Limb (tissue), 2 donors: ENCODE measurements around the gene ABCA1.

Experiments
- DNase-seq, 2 donors: peaks; one replicate each; pipeline ENCODE4 v3.0.0-alpha.2; 2016; ENCODE audit errors: extremely low spot score in 2 of 2

Gene ABCA1

GRCh38 chr9:104765138-104765537, 162.8 kb downstream of the ABCA1 start:
- no peak for DNase-seq

- DNase-seq: peak in 1 of 2 donors; percentile 21
Observed at GRCh38 chr9:104758974-104759373, 169.0 kb downstream of the ABCA1 start.

- no peak for DNase-seq
Observed at GRCh38 chr9:104750185-104750767, 177.7 kb downstream of the ABCA1 start.

- DNase-seq: peak in 1 of 2 donors; percentile 36
Observed at GRCh38 chr9:104748359-104749031, 179.5 kb downstream of the ABCA1 start.

DNA sequence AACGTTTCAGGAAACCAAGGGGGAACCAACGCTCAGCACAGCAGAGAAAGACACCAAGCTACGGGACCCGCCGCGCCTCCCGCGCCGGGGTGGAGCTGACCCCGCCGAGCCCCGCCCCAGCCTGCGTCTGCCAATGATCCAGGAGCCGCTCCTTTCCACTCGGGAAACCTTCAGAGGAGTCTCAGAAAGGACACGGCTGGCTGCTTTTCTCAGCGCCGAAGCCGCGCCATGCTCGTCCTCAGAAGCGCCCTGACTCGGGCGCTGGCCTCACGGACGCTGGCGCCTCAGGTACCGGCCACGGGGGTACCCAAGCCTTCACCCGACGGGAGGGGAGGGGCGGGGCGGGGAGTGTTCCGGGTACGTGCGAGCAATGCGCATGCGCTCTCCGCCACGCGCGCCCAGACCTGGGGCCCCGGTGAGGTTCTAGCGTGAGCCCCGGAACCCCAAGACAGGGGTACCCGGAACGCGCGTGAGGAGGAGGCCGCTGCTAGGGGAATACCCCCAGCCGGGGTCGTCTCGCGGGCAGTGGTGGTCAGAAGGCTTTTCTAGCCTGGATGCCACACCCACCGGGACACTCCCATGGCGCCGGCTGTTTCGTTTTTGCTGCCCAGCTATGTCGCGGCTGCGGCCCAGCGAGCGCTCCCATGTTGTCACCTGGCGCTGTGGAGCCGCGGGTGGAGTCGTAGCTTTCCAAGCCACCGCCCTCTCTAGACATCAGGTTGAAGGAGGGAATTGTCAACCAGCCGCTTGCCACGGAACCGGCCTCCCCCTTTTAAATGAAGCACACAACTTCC, 180.2 kb downstream of the ABCA1 start, which contains the start of gene NIPSNAP3A:
Gene NIPSNAP3A (plus strand): TSS at position 119 of the 794 bp plus-strand sequence. CDS start 110 bp downstream, at position 229.
- DNase-seq: peak; percentile 81 to 92

GRCh38 chr9:104747245-104747564, 180.8 kb downstream of the ABCA1 start:
- DNase-seq: no peak

DNA sequence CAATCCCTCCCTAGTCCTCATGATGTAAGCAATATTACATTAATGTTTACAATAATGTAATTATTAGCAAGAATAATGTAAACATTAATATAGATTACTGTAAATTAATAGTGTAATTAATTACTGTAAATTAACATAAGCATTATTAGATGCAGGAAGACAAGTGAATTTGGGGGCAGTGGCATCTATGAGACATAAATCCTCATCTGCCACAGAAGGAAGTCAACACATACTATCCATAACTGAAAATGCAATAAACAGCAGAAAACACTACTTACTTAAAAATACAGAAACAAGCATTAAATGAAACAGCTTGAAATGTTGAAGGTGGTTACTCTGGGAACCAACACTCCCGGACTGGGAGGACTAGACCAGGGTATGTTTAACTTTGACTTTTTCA, 181.2 kb downstream of the ABCA1 start:
- no peak for DNase-seq

DNA sequence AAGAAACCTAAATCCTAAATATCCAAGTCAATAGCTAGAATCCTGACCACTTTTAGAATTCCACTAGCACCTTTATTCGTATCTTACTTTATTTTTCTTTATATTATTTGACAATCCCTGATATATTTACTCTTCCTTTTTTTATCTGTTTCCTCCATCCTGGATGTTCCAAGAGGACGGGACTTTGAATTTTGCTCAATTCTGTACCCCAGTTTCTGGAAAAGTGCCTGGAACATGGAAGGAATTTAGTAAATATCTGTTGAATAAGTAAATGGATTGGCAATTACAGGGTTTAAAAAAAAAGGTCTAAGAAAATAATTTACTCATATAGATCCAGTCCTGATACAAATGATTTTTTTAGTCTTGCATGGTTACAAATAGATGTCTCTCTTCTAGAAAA, 181.7 kb downstream of the ABCA1 start:
- DNase-seq: no peak

DNA sequence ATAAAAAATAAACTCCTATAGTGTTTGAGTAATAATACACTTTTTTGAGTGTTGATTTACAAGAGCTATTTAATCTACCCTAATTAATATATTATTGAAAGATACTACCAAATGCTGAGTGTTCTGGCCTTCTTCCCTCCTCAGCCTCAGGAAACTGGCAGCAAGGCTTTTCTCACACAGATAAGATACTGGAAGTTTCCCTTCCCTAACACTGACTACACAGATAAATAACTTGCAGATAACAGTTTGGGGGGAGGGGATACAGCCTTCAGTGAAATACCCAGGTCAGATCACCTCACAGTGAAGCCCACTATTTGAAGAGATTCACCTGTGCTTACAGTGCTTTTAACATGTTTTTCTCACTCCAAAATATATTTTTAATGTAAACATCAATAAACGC, 182.1 kb downstream of the ABCA1 start:
- DNase-seq: no peak

- peak; percentile 36 to 78 for DNase-seq
Observed at GRCh38 chr9:104743376-104743985, 184.5 kb downstream of the ABCA1 start.

- DNase-seq: no peak
Observed at GRCh38 chr9:104740621-104741020, 187.3 kb downstream of the ABCA1 start.

- DNase-seq: no peak
Observed at GRCh38 chr9:104738452-104738851, 189.5 kb downstream of the ABCA1 start.
